RPMI8226 (cell line): ENCODE results near the gene KIAA0513.

Experiments
- DNase-seq: peaks from one replicate; pipeline ENCODE4 v3.0.0-alpha.2; 2015

The KIAA0513 gene

DNA sequence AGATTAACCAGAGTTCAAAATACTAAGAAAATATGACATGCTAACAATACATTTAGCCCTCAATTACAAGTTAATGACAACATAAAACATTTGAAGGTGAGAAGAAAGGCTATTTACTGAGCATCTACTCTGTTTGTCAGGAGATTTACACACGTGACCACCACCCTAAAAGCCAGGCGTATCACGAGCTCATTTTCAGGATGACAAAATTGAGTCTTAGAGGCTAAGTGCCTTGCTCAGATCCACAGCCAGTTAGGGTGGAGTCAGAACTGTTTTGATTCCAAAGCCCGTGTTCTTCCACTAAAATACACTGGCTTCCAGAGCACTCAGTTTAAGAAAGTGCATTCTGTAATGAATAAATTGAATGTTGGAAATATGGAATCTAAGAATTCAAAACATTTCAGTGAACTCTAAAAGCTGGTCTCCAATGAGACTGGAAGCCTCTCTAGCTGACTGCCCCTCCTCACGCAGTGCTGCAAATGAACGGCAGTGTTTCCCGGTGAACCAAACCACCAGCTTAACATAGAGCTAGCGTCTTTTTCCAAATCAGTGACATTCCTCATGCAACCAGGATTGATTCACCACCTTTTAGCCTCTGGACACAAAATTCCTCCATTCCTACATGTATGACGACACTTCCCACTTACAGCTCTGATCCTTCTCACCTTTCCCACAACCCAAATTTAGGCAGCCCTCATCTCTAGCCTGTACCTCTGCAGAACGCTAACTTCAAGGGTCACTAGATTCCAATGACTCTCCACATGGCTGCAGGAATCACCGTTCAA lies 22.1 kb upstream of the KIAA0513 start:
- DNase-seq: no peak

DNA sequence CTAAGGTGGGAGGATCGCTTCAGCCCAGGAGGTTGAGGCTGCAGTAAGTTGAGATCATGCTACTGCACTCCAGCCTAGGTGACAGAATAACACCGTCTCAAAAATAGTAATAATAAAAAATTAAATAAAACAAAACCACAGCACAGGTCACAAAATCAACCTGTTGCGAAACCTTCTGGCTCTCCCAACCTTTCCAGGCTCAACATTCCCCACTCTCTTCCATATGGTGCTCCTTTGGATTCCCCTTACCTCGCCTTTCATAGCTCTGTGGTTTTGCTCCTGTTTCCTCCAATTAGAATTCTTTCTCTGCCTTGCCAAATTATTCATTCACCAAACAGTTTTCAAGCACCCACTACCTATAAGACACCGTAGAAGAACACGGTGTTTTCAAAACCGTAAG lies 21.0 kb upstream of the KIAA0513 start:
- no peak for DNase-seq

DNA sequence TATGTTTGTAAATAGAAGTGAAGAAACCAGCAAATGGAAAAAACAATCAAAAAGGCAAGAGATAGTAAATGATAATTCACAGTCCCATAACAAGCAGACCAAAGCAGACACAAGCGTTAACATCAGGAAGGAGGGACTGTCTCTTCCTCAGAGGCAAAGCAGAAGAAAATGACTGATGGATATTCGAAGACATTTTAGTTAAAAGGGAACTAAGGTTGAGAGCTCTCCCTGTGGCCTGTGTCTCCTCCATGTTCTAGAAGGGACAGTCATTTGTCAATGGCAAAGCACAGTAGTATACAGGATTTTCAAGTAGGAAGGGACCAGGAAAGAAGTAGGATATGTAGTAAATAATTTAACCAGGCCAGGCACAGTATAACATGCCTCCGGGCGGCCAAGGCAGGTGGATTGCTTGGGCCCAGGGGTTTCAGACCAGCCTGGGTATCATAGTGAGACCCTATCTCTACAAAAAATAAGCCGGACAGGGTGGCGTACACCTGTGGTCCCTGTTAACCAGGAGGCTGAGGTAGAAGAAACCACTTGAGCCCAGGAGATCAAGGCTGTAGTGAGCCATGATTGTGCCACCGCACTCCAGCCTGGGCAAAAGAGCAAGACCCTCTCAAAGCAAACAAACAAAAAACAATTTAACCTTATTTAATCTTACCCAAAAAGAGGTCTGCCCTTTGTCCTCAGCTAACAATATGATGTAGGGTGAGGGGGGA lies 19.9 kb upstream of the KIAA0513 start:
- DNase-seq: no peak

DNA sequence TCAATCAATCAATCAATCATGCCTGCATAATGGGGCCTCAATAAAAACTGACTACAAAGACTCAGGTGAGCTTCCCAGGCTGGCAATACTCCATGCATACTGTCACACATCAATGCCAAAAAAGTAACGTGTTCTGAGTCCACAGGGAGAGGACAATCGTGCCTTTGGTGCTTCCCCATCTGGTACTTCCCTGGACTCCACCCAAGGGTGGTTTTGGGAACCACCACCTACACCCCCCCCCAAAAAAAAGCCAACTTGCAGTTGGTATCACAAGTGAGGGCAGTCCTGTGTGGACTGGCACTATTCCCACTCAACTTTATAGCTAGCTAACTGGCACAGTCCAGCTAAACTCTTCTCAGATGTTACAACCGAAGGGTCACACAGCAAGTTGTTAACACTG lies 19.3 kb upstream of the KIAA0513 start:
- no peak for DNase-seq

DNA sequence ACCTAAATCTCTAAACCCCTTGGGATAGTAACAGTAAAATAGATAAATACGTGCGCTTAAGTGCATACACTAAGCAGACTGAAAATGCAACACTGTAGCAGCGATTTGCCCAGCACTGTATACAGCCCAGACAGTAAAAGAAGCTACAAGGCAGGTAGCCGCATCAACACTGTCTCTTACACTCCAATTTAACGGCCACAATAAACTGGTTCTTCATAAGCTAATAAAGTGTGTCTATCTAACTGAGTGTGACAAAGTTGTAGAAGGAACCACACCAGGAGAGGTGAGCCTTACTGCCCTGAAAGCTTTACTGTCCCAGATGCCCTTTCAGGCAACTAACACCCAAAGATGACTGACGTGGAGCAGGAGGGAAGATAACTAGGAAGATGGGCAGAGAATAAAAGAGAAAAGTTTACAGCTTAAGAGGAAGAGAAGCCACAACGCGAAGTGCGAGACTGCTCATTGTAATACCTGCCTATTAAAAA lies 17.1 kb upstream of the KIAA0513 start:
- DNase-seq: no peak

DNA sequence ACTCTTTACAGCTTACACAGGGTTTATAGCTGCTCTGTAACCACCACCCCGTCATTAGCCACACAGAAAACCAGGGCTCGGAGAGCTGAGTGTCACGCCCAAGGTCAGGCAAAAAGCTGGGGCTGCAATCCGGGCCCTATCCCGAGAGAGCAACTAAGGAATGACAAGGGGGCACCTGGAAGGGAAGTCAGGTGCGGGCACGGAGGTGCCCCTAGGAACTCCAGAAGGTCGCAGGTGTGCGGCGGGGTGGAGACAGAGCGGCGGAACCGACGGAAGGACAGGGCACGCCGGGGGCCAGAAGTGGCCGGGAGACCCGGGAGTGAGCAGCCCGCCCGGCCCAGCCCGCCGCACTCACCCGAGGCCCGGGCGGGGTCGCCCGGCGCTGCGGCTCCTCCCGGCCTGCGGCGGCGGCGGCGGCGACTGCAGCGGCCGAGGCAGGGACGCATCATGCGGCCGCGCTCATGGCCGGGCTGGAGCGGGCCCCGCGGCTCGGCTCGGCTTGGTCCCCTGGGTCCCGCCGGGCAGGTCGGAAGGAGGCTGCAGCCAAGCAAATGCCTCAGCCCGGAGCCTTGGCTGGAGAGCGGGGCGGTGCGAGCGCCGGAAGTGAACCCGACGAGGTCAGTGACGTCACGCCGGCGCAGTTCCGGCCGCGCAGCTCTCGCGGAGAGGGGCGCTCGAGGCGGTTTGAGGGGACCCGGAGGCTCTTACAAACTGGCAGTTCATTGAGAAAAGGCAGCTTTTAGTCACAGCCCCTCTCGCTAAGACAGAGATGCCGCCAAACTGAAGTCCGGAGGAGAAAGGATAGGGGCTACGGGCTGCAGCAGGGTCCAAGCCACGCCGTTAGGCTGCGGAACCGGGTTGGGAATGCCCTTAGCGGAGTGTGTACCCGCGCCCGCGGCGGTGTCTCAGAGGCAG lies 16.4 kb upstream of the KIAA0513 start, which contains the start of gene ZDHHC7:
ZDHHC7 (minus strand) TSS at position 605 of the 915 bp plus-strand sequence. CDS start 20,917 bp downstream, outside the sequence.
- peak; percentile 85 for DNase-seq

DNA sequence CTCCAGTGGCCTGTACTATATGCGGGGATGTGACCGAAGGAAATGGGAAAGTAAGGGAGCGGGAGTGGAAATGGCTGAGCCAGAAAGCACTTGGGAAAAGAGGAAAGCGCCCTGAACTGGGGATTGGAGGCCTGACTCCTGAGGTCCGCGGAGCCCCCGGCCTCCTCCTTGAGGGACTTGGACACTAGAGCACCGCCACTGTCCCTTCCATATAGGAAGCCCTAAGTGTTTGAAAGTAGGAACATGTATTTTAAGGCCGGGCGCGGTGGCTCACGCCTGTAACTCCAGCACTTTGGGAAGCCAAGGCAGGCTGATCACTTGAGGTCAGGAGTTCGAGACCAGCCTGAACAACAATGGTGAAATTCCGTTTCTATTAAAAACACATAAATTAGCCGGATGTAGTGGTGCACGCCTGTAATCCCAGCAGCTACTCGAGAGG lies 15.7 kb upstream of the KIAA0513 start:
- DNase-seq: no peak

DNA sequence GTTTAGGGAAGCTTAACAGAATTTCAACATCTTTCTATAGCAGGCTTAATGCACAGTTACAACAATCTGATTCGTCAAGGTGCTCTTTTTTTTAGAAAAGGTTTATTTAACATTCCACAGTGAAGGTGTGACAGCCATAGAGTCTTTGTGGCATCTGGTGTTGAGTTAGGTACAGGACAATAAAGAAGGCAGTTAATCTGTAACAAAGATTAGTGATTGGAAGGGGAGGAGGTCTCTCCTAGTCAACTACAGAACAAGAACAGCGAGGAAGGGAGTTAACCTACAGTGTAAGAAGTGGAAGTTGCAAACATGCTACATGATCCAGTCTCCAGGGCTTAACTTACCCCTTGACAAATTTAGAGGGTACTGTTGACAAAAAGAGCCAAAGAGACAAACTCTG lies 13.3 kb upstream of the KIAA0513 start:
- DNase-seq: no peak

DNA sequence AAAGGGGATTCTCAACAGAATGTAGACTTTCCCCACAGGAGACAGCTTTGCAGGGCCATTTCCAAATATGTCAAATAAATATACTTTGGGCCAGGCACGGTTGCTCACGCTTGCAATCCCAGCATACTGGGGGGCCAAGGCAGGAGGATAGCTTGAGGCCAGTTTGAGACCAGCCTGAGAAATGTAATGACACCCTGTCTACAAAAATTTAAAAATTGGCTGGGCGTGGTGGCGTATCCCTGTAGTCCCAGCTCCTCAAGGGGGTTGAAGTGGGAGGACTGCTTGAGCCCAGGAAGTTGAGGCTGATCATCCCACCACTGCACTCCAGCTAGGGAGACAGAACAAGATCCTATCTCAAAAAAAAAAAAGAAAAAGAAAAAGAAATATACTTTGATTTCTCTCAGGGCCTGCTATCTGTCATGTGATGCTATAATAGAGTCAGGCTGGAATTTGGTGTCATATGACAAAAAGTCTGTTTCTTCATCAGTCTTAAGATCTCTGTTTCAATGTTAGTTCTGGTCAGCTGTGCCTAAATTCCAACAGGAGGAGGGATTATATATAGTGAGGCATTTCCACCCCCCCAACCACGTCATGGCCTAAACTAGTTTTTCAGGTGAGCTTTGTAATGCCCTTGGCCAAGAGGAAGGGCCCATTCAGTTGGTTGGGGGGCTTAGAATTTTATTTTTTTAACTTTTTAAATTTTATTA lies 12.0 kb upstream of the KIAA0513 start:
- DNase-seq: no peak

DNA sequence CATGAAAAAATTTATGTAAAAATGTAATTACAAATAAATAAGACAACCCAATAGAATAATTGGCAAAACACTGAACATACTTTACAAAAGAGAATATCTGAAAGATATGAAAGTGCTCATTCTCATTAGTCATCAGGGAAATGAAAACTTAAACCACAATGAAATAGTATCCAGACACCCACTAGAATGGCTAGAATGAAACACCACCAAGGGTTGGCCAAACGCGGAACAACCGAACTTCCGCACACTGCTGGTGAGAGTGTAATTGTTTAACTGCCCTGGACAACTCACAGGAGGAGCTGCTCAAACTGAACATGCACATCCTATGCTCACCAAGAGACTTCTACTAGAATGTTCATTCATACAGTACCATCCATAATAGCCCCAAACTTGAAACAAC lies 10.4 kb upstream of the KIAA0513 start:
- no peak for DNase-seq

DNA sequence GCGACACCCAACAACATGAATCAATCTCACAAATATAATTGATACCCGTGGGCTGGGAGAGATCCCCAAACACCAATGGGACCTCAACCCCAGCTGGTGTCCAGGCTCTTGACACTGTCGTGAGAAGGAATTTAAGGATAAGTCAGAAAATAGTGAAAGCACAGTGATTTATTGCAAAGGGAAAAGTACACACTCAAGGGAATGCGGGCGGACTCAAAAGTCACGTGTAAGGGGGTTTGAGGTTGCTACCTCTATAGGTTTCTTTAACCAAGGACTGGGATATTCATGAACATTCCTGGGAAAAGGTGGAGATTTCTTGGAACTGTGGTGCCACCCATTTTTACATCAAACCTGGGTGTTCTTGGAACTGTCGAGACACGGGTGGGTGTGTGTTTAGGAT lies 10.0 kb upstream of the KIAA0513 start:
- DNase-seq: no peak

DNA sequence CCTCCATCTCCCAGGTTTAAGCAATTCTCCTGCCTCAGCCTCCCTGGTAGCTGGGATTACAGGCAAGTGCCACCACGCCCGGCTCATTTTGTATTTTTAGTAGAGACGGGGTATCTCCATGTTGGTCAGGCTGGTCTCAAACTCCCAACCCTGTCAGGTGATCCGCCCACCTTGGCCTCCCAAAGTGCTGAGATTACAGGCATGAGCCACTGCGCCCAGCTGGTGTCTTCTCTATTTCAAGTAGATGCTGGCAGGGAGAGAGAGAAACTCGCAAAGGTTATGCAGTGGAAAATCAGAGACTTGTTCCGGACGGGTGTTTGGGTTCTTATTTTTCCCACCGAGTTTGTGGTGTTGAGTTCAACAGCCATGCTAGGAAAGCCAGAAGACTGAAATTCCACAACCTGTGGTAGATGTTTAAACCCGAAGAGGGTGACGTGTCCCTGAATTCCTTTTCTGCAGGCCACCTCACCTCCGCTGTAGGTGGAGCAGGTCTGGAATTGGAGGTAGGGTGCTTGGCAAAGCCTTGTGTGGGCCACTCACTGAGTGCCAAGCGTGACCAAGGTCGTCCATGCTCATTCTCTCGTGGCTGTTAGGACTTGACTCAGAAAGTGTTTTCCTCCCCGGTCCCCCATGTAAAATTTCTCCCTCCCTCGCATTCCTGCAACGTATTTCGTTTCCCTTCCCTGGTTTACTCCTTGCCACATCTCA lies 8.9 kb upstream of the KIAA0513 start:
- DNase-seq: no peak

DNA sequence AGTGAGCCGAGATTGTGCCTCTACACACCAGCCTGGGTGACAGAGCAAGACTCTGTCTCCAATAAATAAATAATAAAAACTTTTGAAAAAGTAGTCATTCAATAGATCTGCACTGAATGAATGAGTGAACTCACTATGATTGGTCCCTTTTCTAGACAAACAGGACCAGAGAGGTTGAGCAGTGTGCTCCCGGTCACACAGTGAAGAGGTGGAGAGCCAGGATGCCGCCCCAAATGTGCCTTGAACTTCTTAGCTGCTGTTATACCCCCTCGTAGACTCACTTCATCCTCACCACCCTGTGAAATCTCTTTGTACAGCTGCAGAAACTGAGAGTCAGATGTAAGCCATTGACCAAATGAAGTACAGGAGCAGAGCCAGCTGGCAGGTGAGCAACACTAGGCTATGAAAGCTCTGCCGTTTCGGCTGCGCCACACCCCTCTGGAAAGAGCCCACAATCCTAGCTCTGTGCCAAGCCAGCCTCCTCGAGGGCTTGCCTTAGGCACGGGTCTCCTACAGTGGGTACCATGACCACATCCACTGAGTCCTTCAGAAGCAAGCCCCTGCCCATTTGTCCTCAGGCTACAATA lies 7.8 kb upstream of the KIAA0513 start:
- peak; percentile 54 for DNase-seq

DNA sequence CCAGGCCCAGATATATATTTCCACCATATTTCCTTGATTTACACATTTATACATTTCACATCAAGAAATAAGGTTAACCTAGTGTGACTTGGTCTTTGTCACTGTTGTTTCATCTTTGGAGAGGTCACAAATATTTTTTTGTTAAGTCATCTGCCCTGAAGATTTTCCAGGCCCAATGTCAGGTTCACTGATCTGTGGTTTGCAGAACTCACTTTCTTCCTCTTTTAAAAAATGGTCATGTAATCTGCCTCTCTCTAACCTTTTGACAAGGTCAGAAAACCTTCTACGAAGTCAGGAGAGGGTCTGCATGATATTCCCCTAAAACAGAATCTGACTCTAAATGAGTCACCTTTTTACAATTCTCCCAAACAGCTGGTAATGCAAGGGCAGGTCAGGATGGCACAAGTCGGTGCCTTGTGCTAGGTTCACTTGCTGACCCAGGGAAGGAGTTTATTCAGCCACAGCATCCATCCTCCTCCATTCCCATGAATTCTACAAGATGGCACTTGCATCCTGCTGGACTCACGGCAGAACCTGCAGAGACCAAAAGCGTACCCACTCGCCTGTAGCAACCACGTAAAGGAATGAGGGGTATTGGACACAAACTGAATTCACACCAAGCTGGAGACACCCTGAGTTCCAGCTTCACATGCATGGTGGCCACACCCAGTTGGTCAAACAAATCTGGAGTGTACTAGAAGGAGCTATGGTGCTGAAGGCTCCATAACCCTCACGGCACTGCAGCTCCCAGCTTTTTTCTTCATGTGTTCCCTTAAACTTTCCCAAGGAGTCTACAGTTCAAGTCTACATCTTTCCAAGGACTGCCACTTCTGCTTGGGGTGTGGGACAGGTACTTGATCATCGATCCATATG lies 1.6 kb upstream of the KIAA0513 start:
- DNase-seq: no peak

DNA sequence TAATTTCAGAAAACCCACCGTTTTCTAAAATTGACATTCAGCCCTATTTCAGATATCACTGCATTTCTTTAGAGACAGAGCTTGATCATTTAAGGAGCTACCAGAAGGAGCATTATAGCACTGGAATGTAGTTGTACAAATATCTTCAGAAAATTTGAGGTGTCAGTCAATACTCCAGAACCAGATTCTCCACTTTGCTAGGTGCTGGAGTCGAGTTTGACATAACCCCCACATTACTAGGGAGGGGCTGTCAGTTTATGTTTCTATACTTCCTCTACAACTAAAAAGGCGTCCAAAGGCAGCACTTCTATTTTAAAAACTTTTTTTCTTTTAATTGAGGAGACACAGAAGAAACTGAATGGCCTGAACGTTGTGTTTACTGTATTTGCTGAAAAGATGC lies 892 bp upstream of the KIAA0513 start:
- DNase-seq: no peak

DNA sequence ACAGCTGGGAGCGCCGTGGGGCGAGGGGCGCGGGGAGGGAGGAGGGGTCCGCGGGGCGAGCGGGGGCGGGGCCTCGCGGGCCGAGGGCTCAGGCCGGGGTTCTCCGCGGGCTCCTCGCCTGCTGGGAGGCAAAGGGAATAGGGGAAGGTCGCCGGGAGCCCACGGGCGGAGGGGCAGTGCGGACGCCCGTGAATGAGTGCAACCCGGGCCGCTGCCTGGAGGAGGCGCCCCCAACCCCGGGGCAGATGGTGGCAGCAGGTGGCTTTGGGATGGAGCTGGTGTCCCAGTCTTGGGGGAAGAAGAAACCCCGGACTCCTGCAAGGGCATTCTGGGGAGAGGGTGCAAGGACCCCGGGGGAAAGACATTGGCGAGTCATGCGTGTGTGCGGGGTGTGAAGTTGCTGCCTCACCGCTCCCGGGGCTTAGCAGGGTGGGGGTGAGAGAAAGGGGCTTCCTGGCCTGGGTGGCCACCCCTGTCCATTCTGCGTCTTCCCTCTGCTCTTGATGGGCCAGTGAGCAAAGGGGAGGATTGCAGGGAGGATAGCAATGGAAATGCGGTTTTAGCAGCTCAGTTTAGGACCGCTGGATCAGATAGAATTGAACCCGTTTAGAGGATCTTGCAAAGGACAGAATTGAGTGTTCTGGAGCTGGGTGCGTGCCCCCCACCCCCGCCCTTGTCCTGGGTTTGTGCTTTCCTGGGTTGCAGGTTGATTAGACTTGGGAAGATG lies 526 bp downstream of the KIAA0513 start:
- DNase-seq: no peak

DNA sequence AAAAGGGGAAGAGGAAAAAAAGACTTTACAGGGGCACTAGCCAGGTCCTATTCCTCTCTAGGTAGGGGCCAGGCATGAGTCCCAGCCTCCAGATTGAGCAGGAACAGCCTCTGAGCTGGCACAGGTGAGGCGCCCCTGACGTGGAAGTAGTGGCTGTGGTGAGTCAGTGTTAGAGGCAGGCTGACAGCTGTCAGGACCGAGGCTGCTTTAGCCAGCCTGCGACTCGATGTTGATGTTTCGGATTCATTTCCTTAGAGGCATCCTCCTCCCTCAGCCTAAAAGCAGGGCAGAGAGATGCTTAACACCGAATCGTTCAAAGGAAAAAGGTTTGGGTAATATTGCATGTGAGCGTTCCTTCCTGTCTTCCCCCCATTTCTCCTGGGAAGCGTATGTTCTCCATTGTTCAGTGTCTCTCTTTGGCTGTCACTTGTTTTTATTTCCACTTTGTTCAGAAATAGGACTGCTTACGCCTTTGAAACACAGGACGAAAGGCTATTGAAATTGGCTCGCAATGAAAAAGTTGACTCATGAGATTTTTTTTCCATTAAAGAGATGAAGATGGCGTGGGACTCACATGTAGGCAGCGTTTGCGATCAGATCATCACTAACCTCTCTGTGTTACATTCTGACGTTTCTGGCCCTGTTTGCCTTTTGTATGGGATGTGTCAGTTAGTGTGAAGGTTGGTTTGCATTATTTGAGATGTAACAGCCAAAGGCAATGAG lies 1.3 kb downstream of the KIAA0513 start:
- peak; percentile 78 for DNase-seq

DNA sequence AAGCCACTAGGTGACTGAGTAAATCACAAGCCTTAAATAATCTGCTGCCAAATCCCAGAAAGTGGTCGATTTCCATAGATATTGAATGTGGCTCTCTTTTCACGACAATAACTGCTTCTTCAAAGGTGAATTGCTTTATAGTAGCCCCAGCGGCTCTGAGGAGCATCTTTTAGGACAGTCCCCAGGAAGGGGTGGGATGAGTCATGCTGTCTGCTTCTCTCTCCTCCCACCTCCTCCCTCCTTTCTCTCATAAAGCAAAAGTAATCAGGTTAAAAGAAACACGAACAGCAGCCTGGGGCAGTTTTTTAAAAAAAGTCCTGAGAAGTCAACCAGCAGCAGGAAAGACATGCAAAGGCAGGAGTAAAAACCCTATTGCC lies 1.8 kb downstream of the KIAA0513 start:
- no peak for DNase-seq

DNA sequence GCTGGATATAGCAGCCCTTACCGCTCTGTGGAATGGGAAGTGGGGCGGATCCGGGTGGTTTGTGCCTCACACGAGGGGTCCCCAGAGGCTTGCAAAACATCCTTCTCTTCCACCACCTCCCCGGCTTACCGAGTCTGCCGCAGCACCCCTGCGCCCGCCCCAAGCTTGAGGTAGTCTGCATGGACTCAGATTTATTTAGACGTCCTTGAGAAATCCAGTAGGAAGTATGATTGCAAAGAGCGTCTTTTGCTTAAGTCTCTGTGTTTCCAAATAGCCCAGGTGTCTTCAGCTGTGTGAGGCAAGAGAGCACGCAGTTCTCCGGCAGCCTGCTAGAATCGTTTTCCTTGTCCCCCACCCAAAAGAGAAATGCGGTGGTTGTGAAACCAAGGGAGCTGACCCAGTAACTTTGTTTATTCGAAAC lies 2.4 kb downstream of the KIAA0513 start:
- no peak for DNase-seq
